SK-N-SH (cell line): Measurements from ENCODE around the gene CLDN3. TPM values are rescaled to one million over a fixed set of nuclear protein-coding genes. Genes with fewer than 3 reads are reported as not detected.

Experiments used
- CTCF ChIA-PET: fragments of 300-600, 350-600 bp; formaldehyde crosslinking; extraction: SDS; loops from one replicate; lab custom pipeline; 2021; lab: Yijun Ruan, JAX
- POLR2A ChIA-PET: fragments of 350-600 bp; sonication (Branson Sonifier 250); formaldehyde crosslinking; extraction: SDS; loops from one replicate; lab custom pipeline; 2020; ENCODE audit warnings: antibody characterized with exemption, inconsistent platforms; lab: Yijun Ruan, JAX
- DNase-seq: peaks from one replicate; pipeline ENCODE4 v3.0.0; 2012
- H2AFZ ChIP-seq: fragments of 200-600 bp; sonication (generic); 2 replicates; pipeline ENCODE4 v1.8.1; 2016; ENCODE audit warnings: antibody characterized with exemption, mild to moderate bottlenecking, low read depth
- H3F3A ChIP-seq: fragments of 200-600 bp; sonication (generic); replicated peaks from 2 replicates; pipeline ENCODE3; 2016; ENCODE audit warnings: antibody characterized with exemption, mild to moderate bottlenecking; ENCODE audit not compliant: insufficient read depth
- H3K27ac ChIP-seq, 2 experiments: fragments of 200-500 bp in 1 of 2; fragments of 200-600 bp in 1 of 2; sonication (Bioruptor generic) in 1 of 2; sonication (generic), shearing (Covaris generic) in 1 of 2; 2 replicates each; pipeline versions ENCODE4 v1.5.1 to v1.6.1; 2014 to 2016; ENCODE audit warnings: low read depth in 2 of 2, inconsistent platforms in 1 of 2, low read length in 1 of 2, mild to moderate bottlenecking in 1 of 2, mixed read lengths in 1 of 2
- H3K27me3 ChIP-seq: fragments of 200-600 bp; sonication (generic), shearing (Covaris generic); 2 replicates; pipeline ENCODE4 v1.6.1; 2016; ENCODE audit warnings: mixed run types; ENCODE audit not compliant: insufficient read depth
- H3K36me3 ChIP-seq, 2 experiments: fragments of 200-500 bp in 1 of 2; fragments of 200-600 bp in 1 of 2; sonication (Bioruptor generic) in 1 of 2; sonication (generic) in 1 of 2; replicated peaks in 1 of 2; 2 replicates each; pipeline versions ENCODE3 to v1.5.1; 2014 to 2016; ENCODE audit warnings: low read length in 1 of 2, mild to moderate bottlenecking in 1 of 2; ENCODE audit not compliant: insufficient read depth in 2 of 2, control insufficient read depth in 1 of 2
- H3K4me1 ChIP-seq, 2 experiments: fragments of 200-500 bp in 1 of 2; fragments of 200-600 bp in 1 of 2; sonication (Bioruptor generic) in 1 of 2; sonication (generic), shearing (Covaris generic) in 1 of 2; 2 replicates each; pipeline versions ENCODE4 v1.5.1 to v1.6.1; 2014 to 2016; ENCODE audit warnings: low read depth in 1 of 2, low read length in 1 of 2, mixed run types in 1 of 2; ENCODE audit not compliant: insufficient read depth in 2 of 2, control insufficient read depth in 1 of 2
- H3K4me2 ChIP-seq: fragments of 200-600 bp; sonication (generic), shearing (Covaris generic); 2 replicates; pipeline ENCODE4 v1.6.1; 2017; ENCODE audit warnings: mixed run types
- H3K4me3 ChIP-seq, 2 experiments: fragments of 200-500 bp in 1 of 2; fragments of 200-600 bp in 1 of 2; sonication (Bioruptor generic) in 1 of 2; sonication (generic), shearing (Covaris generic) in 1 of 2; 2 replicates each; pipeline versions ENCODE4 v1.5.1 to v1.8.1; 2014 to 2016; ENCODE audit warnings: low read depth in 2 of 2, inconsistent platforms in 1 of 2, low read length in 1 of 2, mild to moderate bottlenecking in 1 of 2, mixed read lengths in 1 of 2, moderate library complexity in 1 of 2
- H3K79me2 ChIP-seq: fragments of 200-600 bp; sonication (generic); 2 replicates; pipeline ENCODE4 v1.8.1; 2017; ENCODE audit warnings: mild to moderate bottlenecking; ENCODE audit not compliant: insufficient read depth
- H3K9ac ChIP-seq: fragments of 200-600 bp; sonication (generic); 2 replicates; pipeline ENCODE4 v1.6.1; 2017; ENCODE audit warnings: mixed run types
- H3K9me2 ChIP-seq: fragments of 200-600 bp; sonication (generic); 2 replicates; pipeline ENCODE4 v1.6.1; 2017; ENCODE audit warnings: mixed run types
- H3K9me3 ChIP-seq: fragments of 200-600 bp; sonication (generic); 2 replicates; pipeline ENCODE4 v1.6.1; 2017; ENCODE audit warnings: mixed run types, mild to moderate bottlenecking, moderate library complexity
- H4K20me1 ChIP-seq: fragments of 200-600 bp; sonication (generic); 2 replicates; pipeline ENCODE4 v1.6.1; 2017; ENCODE audit warnings: mild to moderate bottlenecking, mixed run types; ENCODE audit not compliant: insufficient read depth
- CTCF ChIP-seq: fragments of 200-600 bp; sonication (generic); IDR thresholded peaks from 2 replicates; pipeline ENCODE4 v1.6.1; 2017; ENCODE audit warnings: antibody characterized with exemption, mild to moderate bottlenecking, moderate library complexity
- EP300 ChIP-seq, 2 experiments: IDR thresholded peaks; 2 replicates each; pipeline versions ENCODE4 v1.4.0 to v1.6.1; 2012; ENCODE audit warnings: borderline replicate concordance in 1 of 2, low read depth in 1 of 2, low read length in 1 of 2
- FOSL2 ChIP-seq: IDR thresholded peaks from 2 replicates; pipeline ENCODE4 v1.4.0; 2012; ENCODE audit warnings: low read depth, mild to moderate bottlenecking, moderate library complexity, borderline replicate concordance
- FOXJ3 ChIP-seq: sonication (generic); formaldehyde crosslinking; IDR thresholded peaks from 2 replicates; pipeline ENCODE4 v1.5.1; 2020; ENCODE audit warnings: mild to moderate bottlenecking, missing genetic modification reagents
- FOXM1 ChIP-seq: IDR thresholded peaks from 2 replicates; pipeline ENCODE4 v1.4.0; 2012; ENCODE audit warnings: low read depth, mild to moderate bottlenecking
- GABPA ChIP-seq: IDR thresholded peaks from 2 replicates; pipeline ENCODE4 v1.4.0; 2012; ENCODE audit warnings: low read depth, mild to moderate bottlenecking
- IRF3 ChIP-seq: fragments of 150-350 bp; IDR thresholded peaks from 2 replicates; pipeline ENCODE4 v1.6.1; 2016; ENCODE audit warnings: mild to moderate bottlenecking, low read depth, low read length
- MXI1 ChIP-seq: IDR thresholded peaks from 2 replicates; pipeline ENCODE4 v1.6.1; 2012; ENCODE audit warnings: mild to moderate bottlenecking, low read depth, low read length, improper control_type of control experiment
- NFIC ChIP-seq: IDR thresholded peaks from 2 replicates; pipeline ENCODE4 v1.4.0; 2012; ENCODE audit warnings: borderline replicate concordance
- NRF1 ChIP-seq: IDR thresholded peaks from 2 replicates; pipeline ENCODE4 v1.6.1; 2012; ENCODE audit warnings: low read depth, mild to moderate bottlenecking, low read length
- PBX3 ChIP-seq: IDR thresholded peaks from 2 replicates; pipeline ENCODE4; 2012
- POLR2AphosphoS5 ChIP-seq: IDR thresholded peaks from 2 replicates; pipeline ENCODE4 v1.6.1; 2012; ENCODE audit warnings: low read depth, low read length
- RAD21 ChIP-seq: IDR thresholded peaks from 2 replicates; pipeline ENCODE4 v1.6.1; 2012; ENCODE audit warnings: mild to moderate bottlenecking, low read length
- REST ChIP-seq: IDR thresholded peaks from 2 replicates; pipeline ENCODE4 v1.6.1; 2012; ENCODE audit warnings: mild to moderate bottlenecking, low read depth, low read length, moderate library complexity
- TAF1 ChIP-seq: IDR thresholded peaks from 2 replicates; pipeline ENCODE4 v1.6.1; 2012; ENCODE audit warnings: low read depth, mild to moderate bottlenecking, low read length, moderate library complexity, borderline replicate concordance
- TCF12 ChIP-seq: IDR thresholded peaks from 2 replicates; pipeline ENCODE4 v1.4.0; 2012
- ZBTB33 ChIP-seq: IDR thresholded peaks from 2 replicates; pipeline ENCODE4 v1.4.0; 2012; ENCODE audit warnings: low read depth, borderline replicate concordance
- WGBS: methylation state at CpG from one replicate; pipeline ENCODE4 v1.1.6; 2017; ENCODE audit warnings: low lambda C conversion rate; 5-methylcytosine and 5-hydroxymethylcytosine counted together
- polyA plus RNA-seq, 3 experiments: library from polyadenylated mRNA; depleted of rRNA; stranded (reverse); fragments of >200 nt; gene quantifications; 2 replicates each; pipeline ENCODE4 v1.2.3, GENCODE V29; 2012

CLDN3 gene
- polyA plus RNA-seq, 1 of the 3 experiments (the other 2 are of a cell fraction), result 0.08 TPM

- H4K20me1 ChIP-seq, result no peaks in the 10 kb centered on the region
- no peaks in the 10 kb centered on the region for H3K9me2 ChIP-seq
- H3K36me3 ChIP-seq, result no peaks in the 10 kb centered on the region
- no peak overlapping the region for H3K9ac ChIP-seq
- ChIA-PET CTCF (interaction anchor here (1.0 to 12.8 kb wide), 8 partner anchors 9 to 126 kb away, joined by 3 to 272 read pairs (median 4); no protein-coding TSS in a partner anchor), POLR2A (interaction anchor here (1.2 kb wide), 1 partner anchor 11 kb away, joined by 3 read pairs; the partner anchor contains the start of gene ABHD11)
- H3K79me2 ChIP-seq, result no peaks in the 10 kb centered on the region
- no peak for DNase-seq
- no peaks in the 10 kb centered on the region for H3K27me3 ChIP-seq
- no peaks in the 10 kb centered on the region for H3K9me3 ChIP-seq
- H3K4me2 ChIP-seq, result no peak overlapping the region
- H3K27ac ChIP-seq, result no peak overlapping the region
- TF ChIP-seq MXI1, result no peak
- TF ChIP-seq TCF12, result no peak
- no peak for TF ChIP-seq GABPA
- TF ChIP-seq TAF1, result no peak
- TF ChIP-seq FOXJ3 (CRISPR knock-in tag), result no peak
- TF ChIP-seq NRF1, result no peak
- no peak for TF ChIP-seq RAD21
- TF ChIP-seq NFIC, result no peak
- TF ChIP-seq FOSL2, result no peak
- no peak for TF ChIP-seq EP300 (IDR thresholded peaks at IDR 0.05; ENCODE audit: borderline replicate concordance in 1 of 2, low read depth in 1 of 2, low read length in 1 of 2)
- TF ChIP-seq PBX3, result no peak
- no peak for TF ChIP-seq ZBTB33
- TF ChIP-seq POLR2AphosphoS5, result no peak
- TF ChIP-seq IRF3, result no peak
- TF ChIP-seq FOXM1, result no peak
- TF ChIP-seq CTCF, result no peak
- no peak for TF ChIP-seq REST
- 45% methylated on average over 5 of the region's 5 CpGs for WGBS
- H3F3A ChIP-seq, result peaks cover 6% of the 10 kb centered on the region
- no peaks in the 10 kb centered on the region for H3K4me1 ChIP-seq
- H2AFZ ChIP-seq, result no peak overlapping the region
- H3K4me3 ChIP-seq, result no peak overlapping the region
Observed at GRCh38 chr7:73728551-73728950, 41.5 kb downstream of the CLDN3 start.
